Measurements from ENCODE around the gene DDX5. TPM values are rescaled to one million over a fixed set of nuclear protein-coding genes. Genes with fewer than 3 reads are reported as not detected.

Gene DDX5
- polyA plus RNA-seq, 1 of the 3 experiments (the other 2 are of a cell fraction) = 1,642 TPM

DNA sequence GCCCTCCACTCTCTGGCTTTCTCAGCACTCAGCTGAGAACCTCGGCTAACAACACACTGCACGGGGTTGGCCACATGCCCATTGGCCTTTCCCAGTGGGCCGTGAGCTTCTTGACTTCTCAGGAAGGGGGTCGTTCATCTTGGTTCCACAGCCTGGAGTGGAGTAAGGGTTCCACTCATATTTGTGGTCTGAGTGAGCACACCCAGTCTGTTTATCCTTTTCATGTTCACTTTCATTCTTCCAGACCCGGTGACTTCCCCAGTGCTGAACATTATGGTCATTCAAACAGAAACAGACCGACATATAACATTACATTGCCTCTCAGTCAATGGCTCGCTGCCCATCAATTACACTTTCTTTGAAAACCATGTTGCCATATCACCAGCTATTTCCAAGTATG is 48.9 kb downstream of the DDX5 start:
- Histone ChIP-seq H3K79me2 (ENCODE audit: insufficient read depth) (no peaks in the 10 kb centered on the region), H3K4me3 (ENCODE audit: low read depth in 2 of 2, low read length in 1 of 2) (no peak overlapping the region), H3K9me2 (no peaks in the 10 kb centered on the region), H3K9me3 (no peaks in the 10 kb centered on the region), H2AFZ (ENCODE audit: low read depth) (no peak overlapping the region), H3K27me3 (ENCODE audit: insufficient read depth) (no peaks in the 10 kb centered on the region), H3F3A (replicated peaks; ENCODE audit: insufficient read depth) (no peaks in the 10 kb centered on the region), H3K9ac (no peak overlapping the region), H3K27ac (ENCODE audit: low read depth in 2 of 2, low read length in 1 of 2) (no peak overlapping the region), H4K20me1 (ENCODE audit: insufficient read depth) (no peaks in the 10 kb centered on the region), H3K4me2 (0 out of 2 replicates have a peak overlapping the region, but pooled peaks have one; percentile 6), H3K36me3 (replicated peaks in 1 of 2; ENCODE audit: control insufficient read depth in 1 of 2, insufficient read depth in 2 of 2, low read length in 1 of 2) (no peaks in the 10 kb centered on the region), H3K4me1 (ENCODE audit: control insufficient read depth in 1 of 2, insufficient read depth in 2 of 2, low read depth in 1 of 2, low read length in 1 of 2) (no peaks in the 10 kb centered on the region)
- CTCF ChIA-PET = interaction anchor here (0.9 to 1.6 kb wide), 2 partner anchors 9 to 39 kb away, joined by 3 to 6 read pairs; no protein-coding TSS in a partner anchor
- 68% methylated on average over 7 of the region's 7 CpGs for WGBS (ENCODE audit: low lambda C conversion rate)
- DNase-seq = no peak
- no peak for TF ChIP-seq TEAD4 (IDR thresholded peaks at IDR 0.05; ENCODE audit: borderline replicate concordance, insufficient read depth)
- TF ChIP-seq, protein P1, sequence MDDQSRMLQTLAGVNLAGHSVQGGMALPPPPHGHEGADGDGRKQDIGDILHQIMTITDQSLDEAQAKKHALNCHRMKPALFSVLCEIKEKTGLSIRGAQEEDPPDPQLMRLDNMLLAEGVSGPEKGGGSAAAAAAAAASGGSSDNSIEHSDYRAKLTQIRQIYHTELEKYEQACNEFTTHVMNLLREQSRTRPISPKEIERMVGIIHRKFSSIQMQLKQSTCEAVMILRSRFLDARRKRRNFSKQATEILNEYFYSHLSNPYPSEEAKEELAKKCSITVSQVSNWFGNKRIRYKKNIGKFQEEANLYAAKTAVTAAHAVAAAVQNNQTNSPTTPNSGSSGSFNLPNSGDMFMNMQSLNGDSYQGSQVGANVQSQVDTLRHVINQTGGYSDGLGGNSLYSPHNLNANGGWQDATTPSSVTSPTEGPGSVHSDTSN (IDR thresholded peaks at IDR 0.05) = peak; percentile 39
- TF ChIP-seq NFIC (IDR thresholded peaks at IDR 0.05; ENCODE audit: borderline replicate concordance) = peak; percentile 34; the same call in 1 of the 2 replicates
- POLR2A ChIA-PET = no interaction called here

DNA sequence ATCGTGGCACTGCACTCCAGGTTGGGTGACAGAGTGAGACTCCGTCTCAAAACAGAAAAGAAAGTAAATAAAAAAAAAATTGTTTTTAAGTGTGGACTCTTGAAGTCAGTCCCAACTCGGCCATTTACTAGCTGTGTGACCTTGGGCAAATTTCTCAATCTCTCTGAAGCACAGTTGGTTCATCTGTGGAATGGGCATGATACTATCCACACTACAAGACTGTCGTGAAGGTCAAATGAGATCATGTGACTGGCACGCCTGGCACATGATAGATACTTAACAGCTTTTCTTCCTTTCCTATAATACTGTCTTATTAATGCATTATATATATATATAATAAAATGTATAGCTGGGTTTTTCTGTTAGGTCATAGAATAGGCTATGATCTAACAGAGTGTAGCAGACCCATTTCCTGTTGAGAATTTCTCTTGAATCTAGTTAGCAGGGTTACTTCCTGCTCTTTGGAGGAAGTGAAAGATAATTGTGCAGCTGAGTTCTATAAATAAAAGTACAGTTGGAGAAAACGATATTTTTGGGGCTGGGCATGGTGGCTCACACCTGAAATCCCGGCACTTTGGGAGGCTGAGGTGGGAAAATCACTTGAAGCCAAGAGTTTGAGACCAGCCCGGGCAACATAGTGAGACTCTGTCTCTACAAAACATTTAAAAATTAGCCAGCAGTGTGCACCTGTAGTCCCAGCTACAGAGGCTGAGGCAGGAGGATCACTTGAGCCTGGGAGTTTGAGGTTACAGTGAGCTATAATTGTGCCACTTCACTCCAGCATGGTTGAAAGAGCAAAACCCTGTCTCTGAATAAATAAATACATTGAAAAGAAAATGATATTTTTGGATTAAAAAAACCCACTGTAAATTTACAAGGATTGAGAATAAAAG is 49.9 kb downstream of the DDX5 start:
- ChIA-PET CTCF (interaction anchor here (0.7 to 1.6 kb wide), 5 partner anchors 10 to 1280 kb away, joined by 3 to 6 read pairs (median 3); no protein-coding TSS in a partner anchor), POLR2A (no interaction called here)
- H4K20me1 ChIP-seq (ENCODE audit: insufficient read depth) = no peaks in the 10 kb centered on the region
- no peaks in the 10 kb centered on the region for H3K9me2 ChIP-seq
- H3K36me3 ChIP-seq (replicated peaks in 1 of 2; ENCODE audit: control insufficient read depth in 1 of 2, insufficient read depth in 2 of 2, low read length in 1 of 2) = no peaks in the 10 kb centered on the region
- no peak overlapping the region; the same call in 1 of the 2 replicates for H2AFZ ChIP-seq (ENCODE audit: low read depth)
- no peaks in the 10 kb centered on the region for H3F3A ChIP-seq (replicated peaks; ENCODE audit: insufficient read depth)
- TF ChIP-seq SMC3 (IDR thresholded peaks at IDR 0.05; ENCODE audit: low read depth, low read length) = no peak
- no peak for TF ChIP-seq MEF2A (IDR thresholded peaks at IDR 0.05; ENCODE audit: borderline replicate concordance, low read depth)
- TF ChIP-seq, protein P2, sequence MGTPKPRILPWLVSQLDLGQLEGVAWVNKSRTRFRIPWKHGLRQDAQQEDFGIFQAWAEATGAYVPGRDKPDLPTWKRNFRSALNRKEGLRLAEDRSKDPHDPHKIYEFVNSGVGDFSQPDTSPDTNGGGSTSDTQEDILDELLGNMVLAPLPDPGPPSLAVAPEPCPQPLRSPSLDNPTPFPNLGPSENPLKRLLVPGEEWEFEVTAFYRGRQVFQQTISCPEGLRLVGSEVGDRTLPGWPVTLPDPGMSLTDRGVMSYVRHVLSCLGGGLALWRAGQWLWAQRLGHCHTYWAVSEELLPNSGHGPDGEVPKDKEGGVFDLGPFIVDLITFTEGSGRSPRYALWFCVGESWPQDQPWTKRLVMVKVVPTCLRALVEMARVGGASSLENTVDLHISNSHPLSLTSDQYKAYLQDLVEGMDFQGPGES (IDR thresholded peaks at IDR 0.05; ENCODE audit: low read depth, low read length) = no peak
- no peak for TF ChIP-seq FOSL2 (IDR thresholded peaks at IDR 0.05; ENCODE audit: borderline replicate concordance, low read depth)
- H3K9ac ChIP-seq = no peak overlapping the region
- H3K27me3 ChIP-seq (ENCODE audit: insufficient read depth) = no peaks in the 10 kb centered on the region
- 79% methylated on average over 8 of the region's 8 CpGs for WGBS (ENCODE audit: low lambda C conversion rate)
- H3K79me2 ChIP-seq (ENCODE audit: insufficient read depth) = no peaks in the 10 kb centered on the region
- H3K4me2 ChIP-seq = no peak overlapping the region
- no peak overlapping the region for H3K4me3 ChIP-seq (ENCODE audit: low read depth in 2 of 2, low read length in 1 of 2)
- no peak for DNase-seq
- no peaks in the 10 kb centered on the region for H3K4me1 ChIP-seq (ENCODE audit: control insufficient read depth in 1 of 2, insufficient read depth in 2 of 2, low read depth in 1 of 2, low read length in 1 of 2)
- no peaks in the 10 kb centered on the region for H3K9me3 ChIP-seq
- no peak overlapping the region for H3K27ac ChIP-seq (ENCODE audit: low read depth in 2 of 2, low read length in 1 of 2)
